GM18511 (cell line): ENCODE results near the gene ATMIN.

ENCODE experiments used
- ATAC-seq: cut with Tn5 transposase; IDR thresholded peaks from one replicate; pipeline ENCODE4 v1.9.1; 2021; ENCODE audit warnings: mild to moderate bottlenecking, moderate library complexity; ENCODE audit not compliant: unreplicated experiment

Gene ATMIN

GRCh38 chr16:81004646-81005353 is 30.8 kb upstream of the ATMIN start:
- ATAC-seq = no peak

- ATAC-seq = no peak
Observed at GRCh38 chr16:81005610-81006161, 30.0 kb upstream of the ATMIN start.

- ATAC-seq = peak; percentile 40
Observed at GRCh38 chr16:81006211-81006812, 29.3 kb upstream of the ATMIN start.

- ATAC-seq = peak; percentile 87
Observed at GRCh38 chr16:81006813-81007695, 28.6 kb upstream of the ATMIN start, which contains the start of the genes CENPN and CMC2. CENPN (plus strand) TSS chr16:81007214; CDS start chr16:81011940, 4,726 bp downstream. CMC2 (minus strand) TSS chr16:81006885; CDS start chr16:80997394, 9,491 bp downstream.

GRCh38 chr16:81008505-81008789 is 27.2 kb upstream of the ATMIN start:
- no peak for ATAC-seq

- ATAC-seq = no peak
Observed at GRCh38 chr16:81012974-81013373, 22.7 kb upstream of the ATMIN start.

- no peak for ATAC-seq
Observed at GRCh38 chr16:81014672-81015071, 21.0 kb upstream of the ATMIN start.

- ATAC-seq = no peak
Observed at GRCh38 chr16:81018496-81018895, 17.1 kb upstream of the ATMIN start.

GRCh38 chr16:81026429-81026828 is 9.2 kb upstream of the ATMIN start:
- no peak for ATAC-seq

GRCh38 chr16:81029930-81030604 is 5.6 kb upstream of the ATMIN start:
- ATAC-seq = no peak

- ATAC-seq = peak; percentile 64
Observed at GRCh38 chr16:81035975-81036750, 521 bp downstream of the ATMIN start.

GRCh38 chr16:81036751-81037350 is 1.2 kb downstream of the ATMIN start:
- no peak for ATAC-seq

GRCh38 chr16:81040131-81040530 is 4.5 kb downstream of the ATMIN start:
- ATAC-seq = no peak

GRCh38 chr16:81040842-81041241 is 5.2 kb downstream of the ATMIN start:
- ATAC-seq = no peak

GRCh38 chr16:81041696-81042095 is 6.1 kb downstream of the ATMIN start:
- ATAC-seq = no peak

- no peak for ATAC-seq
Observed at GRCh38 chr16:81042821-81043220, 7.2 kb downstream of the ATMIN start.

- no peak for ATAC-seq
Observed at GRCh38 chr16:81053761-81054160, 18.1 kb downstream of the ATMIN start.

- ATAC-seq = no peak
Observed at GRCh38 chr16:81060576-81061306, 25.1 kb downstream of the ATMIN start.

GRCh38 chr16:81061307-81061640 is 25.6 kb downstream of the ATMIN start:
- no peak for ATAC-seq
